ENCODE data around the gene NME5.

NME5 gene

GRCh38 chr5:138139781-138140090 is 508 bp upstream of the NME5 start:
- DNase-seq (ENCODE audit: extremely low read depth in 1 of 2, low read depth in 1 of 2): no peak

- DNase-seq (ENCODE audit: extremely low read depth in 1 of 2, low read depth in 1 of 2): no peak
These were observed 6.7 kb downstream of the NME5 start for GRCh38 chr5:138132543-138132942.

GRCh38 chr5:138129347-138129746 is 9.9 kb downstream of the NME5 start:
- no peak for DNase-seq (ENCODE audit: extremely low read depth in 1 of 2, low read depth in 1 of 2)

GRCh38 chr5:138128334-138128733 is 10.9 kb downstream of the NME5 start:
- no peak for DNase-seq (ENCODE audit: extremely low read depth in 1 of 2, low read depth in 1 of 2)

- DNase-seq (ENCODE audit: extremely low read depth in 1 of 2, low read depth in 1 of 2): no peak
These were observed 24.0 kb downstream of the NME5 start for GRCh38 chr5:138115254-138115653.

GRCh38 chr5:138111937-138112336 is 27.3 kb downstream of the NME5 start:
- no peak for DNase-seq (ENCODE audit: extremely low read depth in 1 of 2, low read depth in 1 of 2)

- no peak for DNase-seq (ENCODE audit: extremely low read depth in 1 of 2, low read depth in 1 of 2)
These were observed 28.0 kb downstream of the NME5 start for GRCh38 chr5:138111181-138111580.

GRCh38 chr5:138110266-138110963 is 28.8 kb downstream of the NME5 start:
- DNase-seq (ENCODE audit: extremely low read depth in 1 of 2, low read depth in 1 of 2): no peak

GRCh38 chr5:138109463-138110265 is 29.6 kb downstream of the NME5 start:
- no peak for DNase-seq (ENCODE audit: extremely low read depth in 1 of 2, low read depth in 1 of 2)

GRCh38 chr5:138107213-138107612 is 32.0 kb downstream of the NME5 start:
- DNase-seq (ENCODE audit: extremely low read depth in 1 of 2, low read depth in 1 of 2): no peak

- DNase-seq (ENCODE audit: extremely low read depth in 1 of 2, low read depth in 1 of 2): no peak
These were observed 33.5 kb downstream of the NME5 start for GRCh38 chr5:138105709-138106108.

GRCh38 chr5:138103319-138103637 is 36.0 kb downstream of the NME5 start:
- no peak for DNase-seq (ENCODE audit: extremely low read depth in 1 of 2, low read depth in 1 of 2)

GRCh38 chr5:138102454-138103318 is 36.5 kb downstream of the NME5 start:
- DNase-seq (ENCODE audit: extremely low read depth in 1 of 2, low read depth in 1 of 2): no peak

- DNase-seq (ENCODE audit: extremely low read depth in 1 of 2, low read depth in 1 of 2): no peak
These were observed 42.0 kb downstream of the NME5 start for GRCh38 chr5:138096997-138097828.

GRCh38 chr5:138096363-138096762 is 42.9 kb downstream of the NME5 start:
- DNase-seq (ENCODE audit: extremely low read depth in 1 of 2, low read depth in 1 of 2): no peak

- no peak for DNase-seq (ENCODE audit: extremely low read depth in 1 of 2, low read depth in 1 of 2)
These were observed 43.9 kb downstream of the NME5 start for GRCh38 chr5:138095100-138095907.

- DNase-seq (ENCODE audit: extremely low read depth in 1 of 2, low read depth in 1 of 2): no peak
These were observed 46.2 kb downstream of the NME5 start for GRCh38 chr5:138093036-138093435.

GRCh38 chr5:138092301-138092700 is 46.9 kb downstream of the NME5 start:
- no peak for DNase-seq (ENCODE audit: extremely low read depth in 1 of 2, low read depth in 1 of 2)

- no peak for DNase-seq (ENCODE audit: extremely low read depth in 1 of 2, low read depth in 1 of 2)
These were observed 47.5 kb downstream of the NME5 start for GRCh38 chr5:138091685-138092084.

GRCh38 chr5:138083702-138084101 is 55.5 kb downstream of the NME5 start, which contains the start of gene WNT8A:
TSS of gene WNT8A (plus strand) at chr5:138084033. CDS start at chr5:138084128, 95 bp downstream.
- no peak for DNase-seq (ENCODE audit: extremely low read depth in 1 of 2, low read depth in 1 of 2)
